ENCODE data around the gene SLC16A12.

Gene SLC16A12

DNA sequence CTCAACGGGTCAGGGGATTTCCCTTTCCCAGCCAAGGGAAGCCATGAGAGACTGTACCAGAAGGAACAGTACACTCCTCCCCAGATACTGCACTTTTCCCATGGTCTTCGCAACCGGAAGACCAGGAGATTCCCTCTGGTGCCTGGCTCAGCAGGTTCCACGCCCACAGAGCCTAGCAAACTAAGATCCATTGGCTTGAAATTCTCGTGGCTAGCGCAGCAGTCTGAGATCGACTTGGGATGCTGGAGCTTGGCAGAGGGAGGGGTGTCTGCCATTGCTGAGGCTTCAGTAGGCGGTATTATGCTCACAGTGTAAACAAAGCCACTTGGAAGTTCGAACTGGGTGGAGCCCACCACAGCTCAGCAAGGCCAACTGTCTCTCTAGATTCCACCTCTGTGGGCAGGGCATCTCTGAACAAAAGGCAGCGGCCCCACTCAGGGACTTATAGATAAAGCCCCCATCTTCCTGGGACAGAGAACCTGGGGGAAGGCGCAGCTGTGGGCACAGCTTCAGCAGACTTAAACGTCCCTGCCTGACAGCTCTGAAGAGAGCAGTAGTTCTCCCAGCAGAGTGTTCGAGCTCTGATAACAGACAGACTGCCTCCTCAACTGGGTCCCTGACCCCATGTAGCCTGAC lies 29.6 kb downstream of the SLC16A12 start:
- CTCF ChIA-PET, result no interaction called here
- H3K27ac ChIP-seq, result no peak overlapping the region
- POLR2A ChIA-PET (ENCODE audit: low non-redundant PET), result no interaction called here
- TF ChIP-seq, protein P1, sequence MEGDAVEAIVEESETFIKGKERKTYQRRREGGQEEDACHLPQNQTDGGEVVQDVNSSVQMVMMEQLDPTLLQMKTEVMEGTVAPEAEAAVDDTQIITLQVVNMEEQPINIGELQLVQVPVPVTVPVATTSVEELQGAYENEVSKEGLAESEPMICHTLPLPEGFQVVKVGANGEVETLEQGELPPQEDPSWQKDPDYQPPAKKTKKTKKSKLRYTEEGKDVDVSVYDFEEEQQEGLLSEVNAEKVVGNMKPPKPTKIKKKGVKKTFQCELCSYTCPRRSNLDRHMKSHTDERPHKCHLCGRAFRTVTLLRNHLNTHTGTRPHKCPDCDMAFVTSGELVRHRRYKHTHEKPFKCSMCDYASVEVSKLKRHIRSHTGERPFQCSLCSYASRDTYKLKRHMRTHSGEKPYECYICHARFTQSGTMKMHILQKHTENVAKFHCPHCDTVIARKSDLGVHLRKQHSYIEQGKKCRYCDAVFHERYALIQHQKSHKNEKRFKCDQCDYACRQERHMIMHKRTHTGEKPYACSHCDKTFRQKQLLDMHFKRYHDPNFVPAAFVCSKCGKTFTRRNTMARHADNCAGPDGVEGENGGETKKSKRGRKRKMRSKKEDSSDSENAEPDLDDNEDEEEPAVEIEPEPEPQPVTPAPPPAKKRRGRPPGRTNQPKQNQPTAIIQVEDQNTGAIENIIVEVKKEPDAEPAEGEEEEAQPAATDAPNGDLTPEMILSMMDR (conservative IDR thresholded peaks at IDR 0.05; ENCODE audit: low read depth), result no peak
- no peak for DNase-seq (ENCODE audit: low spot score)

DNA sequence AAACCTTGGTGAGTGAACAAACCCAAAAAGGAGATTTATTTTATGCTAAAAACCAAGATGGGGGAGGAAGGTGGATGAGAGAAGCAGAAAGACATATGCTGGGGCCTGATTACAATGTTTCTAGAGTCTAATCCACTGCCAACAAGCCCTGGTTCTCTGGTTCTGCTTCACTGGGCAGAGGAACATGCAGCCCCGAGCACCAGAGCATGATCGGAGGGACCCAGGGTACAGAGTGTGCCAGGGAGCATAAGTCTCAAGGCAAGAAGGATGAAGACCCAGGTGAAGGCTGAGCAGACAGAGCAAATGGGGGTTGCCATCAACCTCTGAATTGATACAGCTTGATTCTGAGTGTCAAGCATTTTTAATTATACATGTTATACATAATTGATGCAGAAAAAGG lies 30.7 kb downstream of the SLC16A12 start:
- POLR2A ChIA-PET (ENCODE audit: low non-redundant PET), result no interaction called here
- peak overlapping the region; percentile 51; the same call in 1 of the 2 replicates for H3K27ac ChIP-seq
- TF ChIP-seq, protein P1 (conservative IDR thresholded peaks at IDR 0.05; ENCODE audit: low read depth), result no peak
- CTCF ChIA-PET, result no interaction called here
- DNase-seq (ENCODE audit: low spot score), result no peak

DNA sequence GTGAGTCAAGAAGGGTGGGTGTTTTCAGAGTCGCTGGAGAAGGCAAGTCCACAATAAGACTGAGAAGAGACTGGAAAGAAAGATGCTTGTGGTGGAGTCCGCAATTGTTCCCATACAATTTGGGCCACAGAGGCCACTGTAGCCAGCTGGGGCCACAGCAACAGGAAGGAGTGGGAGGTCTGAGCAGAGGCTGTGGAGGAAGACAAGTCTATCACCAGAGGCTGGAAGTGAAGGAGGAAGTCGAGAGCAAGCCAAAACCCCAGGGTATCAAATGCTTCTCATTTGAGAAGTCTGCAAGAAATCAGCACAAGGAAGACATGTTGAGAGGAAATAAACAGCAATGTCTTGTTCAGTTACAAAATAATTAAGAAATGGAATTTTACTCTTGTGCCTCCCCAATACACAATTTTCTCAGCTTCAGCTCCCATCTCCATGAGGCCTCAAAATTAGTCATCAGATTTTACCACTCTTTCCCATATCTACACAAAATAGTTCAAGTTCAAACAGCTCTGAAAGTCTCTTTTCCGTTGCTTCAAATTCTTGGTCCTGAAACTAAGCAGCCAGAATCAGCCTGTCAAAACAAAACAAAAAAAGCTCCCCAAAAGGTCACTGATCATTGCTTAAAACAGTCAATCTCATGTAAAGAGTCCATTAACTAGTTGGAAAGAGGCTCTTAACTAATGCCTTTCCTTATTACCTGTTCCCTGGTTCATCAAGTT lies 31.6 kb downstream of the SLC16A12 start:
- CTCF ChIA-PET, result interaction anchor here (0.6 kb wide), 1 partner anchor 1411 kb away, joined by 3 read pairs; no protein-coding TSS in a partner anchor
- POLR2A ChIA-PET (ENCODE audit: low non-redundant PET), result no interaction called here
- DNase-seq (ENCODE audit: low spot score), result no peak
- TF ChIP-seq, protein P1 (conservative IDR thresholded peaks at IDR 0.05; ENCODE audit: low read depth), result no peak
- peak overlapping the region; percentile 81 for H3K27ac ChIP-seq

DNA sequence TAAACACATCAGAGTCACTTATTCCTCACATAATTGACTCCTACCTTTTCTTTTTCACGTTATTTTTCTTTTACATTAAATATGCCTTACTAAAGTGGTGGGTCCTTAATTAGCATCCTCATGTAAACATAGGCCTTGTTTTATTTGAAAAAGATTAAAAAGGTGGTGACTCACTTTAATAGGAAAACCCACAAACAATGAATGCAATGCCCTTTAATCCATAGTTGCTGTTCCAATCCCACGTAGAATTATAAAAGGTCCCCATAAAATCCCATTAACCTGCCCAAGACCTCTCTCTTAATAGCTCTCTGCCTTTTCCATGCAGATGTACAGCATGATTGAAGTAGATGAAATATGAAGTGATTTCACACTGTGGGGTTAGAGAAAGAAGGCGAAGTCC lies 32.2 kb downstream of the SLC16A12 start:
- ChIA-PET POLR2A (ENCODE audit: low non-redundant PET) (interaction anchor here (0.5 kb wide), 1 partner anchor 24 kb away, joined by 3 read pairs; no protein-coding TSS in a partner anchor), CTCF (interaction anchor here (0.6 kb wide), 1 partner anchor 13 kb away, joined by 3 read pairs; no protein-coding TSS in a partner anchor)
- no peak for DNase-seq (ENCODE audit: low spot score)
- peak overlapping the region; percentile 81 for H3K27ac ChIP-seq
- TF ChIP-seq, protein P1 (conservative IDR thresholded peaks at IDR 0.05; ENCODE audit: low read depth), result no peak

DNA sequence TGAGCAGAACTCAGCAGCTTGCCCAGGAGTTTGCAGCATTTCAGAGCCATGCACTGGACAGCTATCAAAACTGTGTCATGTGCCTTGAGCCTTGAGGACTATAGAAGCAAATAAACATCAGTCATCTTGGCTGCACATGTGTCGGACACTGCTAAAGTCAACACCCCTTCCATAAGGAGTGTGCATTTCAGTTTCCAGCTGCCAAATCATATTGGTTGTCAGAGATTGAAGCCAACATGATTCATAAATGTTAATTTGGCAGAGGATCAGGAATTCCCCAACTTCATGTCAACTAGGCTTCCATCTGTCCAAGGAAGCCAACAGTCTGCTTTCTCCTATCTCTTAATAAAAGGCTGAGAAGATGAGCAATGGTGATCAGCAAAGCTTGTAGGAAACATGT lies 32.8 kb downstream of the SLC16A12 start:
- CTCF ChIA-PET, result interaction anchor here (0.6 kb wide), 1 partner anchor 13 kb away, joined by 3 read pairs; no protein-coding TSS in a partner anchor
- DNase-seq (ENCODE audit: low spot score), result peak; percentile 66
- POLR2A ChIA-PET (ENCODE audit: low non-redundant PET), result interaction anchor here (0.5 kb wide), 1 partner anchor 25 kb away, joined by 3 read pairs; no protein-coding TSS in a partner anchor
- TF ChIP-seq, protein P1 (conservative IDR thresholded peaks at IDR 0.05; ENCODE audit: low read depth), result no peak
- H3K27ac ChIP-seq, result peak overlapping the region; percentile 86

DNA sequence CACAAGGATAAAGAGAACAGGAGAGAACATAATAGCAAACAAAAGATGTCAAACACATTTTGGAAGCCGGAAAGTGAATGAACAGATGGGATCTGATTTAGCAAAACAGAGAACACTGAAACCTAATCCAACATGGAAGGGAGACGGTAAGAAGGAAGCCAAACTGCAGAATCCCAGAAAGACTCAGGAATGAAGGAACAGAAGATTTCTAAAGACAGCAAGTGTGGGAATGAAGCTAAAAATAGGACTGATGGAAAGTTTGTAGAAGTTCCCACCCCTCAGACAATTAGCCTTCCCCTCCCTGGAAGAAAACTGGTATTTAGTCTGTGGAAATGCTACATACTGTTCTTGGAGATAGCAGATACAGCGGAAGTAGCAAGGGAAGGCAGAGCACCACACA lies 40.8 kb downstream of the SLC16A12 start:
- ChIA-PET POLR2A (ENCODE audit: low non-redundant PET) (no interaction called here), CTCF (interaction anchor here (0.6 kb wide), 1 partner anchor 22 kb away, joined by 4 read pairs; no protein-coding TSS in a partner anchor)
- TF ChIP-seq, protein P1 (conservative IDR thresholded peaks at IDR 0.05; ENCODE audit: low read depth), result no peak
- DNase-seq (ENCODE audit: low spot score), result no peak
- H3K27ac ChIP-seq, result no peak overlapping the region

Measured in RWPE1 (cell line).